ENCODE data around the gene RGL3. TPM values are rescaled to one million over a fixed set of nuclear protein-coding genes. Genes with fewer than 3 reads are reported as not detected.
A peak's percentile ranks its signal among the peaks of the same experiment; 100 is the strongest.
"Not testable (repeated sequence)": the region's sequence is repeated elsewhere in the genome, so short reads cannot be mapped to it uniquely, and the experiment has no call there.

RGL3 gene
- total RNA-seq, 1 donor from 2014 or later = 0.33 TPM

GRCh38 chr19:11457115-11457514, 38.0 kb upstream of the RGL3 start:
- no peak overlapping the region for H3K4me3 Mint-ChIP-seq
- TF ChIP-seq CTCF (IDR thresholded peaks at IDR 0.05) = no peak
- DNase-seq = no peak
- POLR2A ChIA-PET = no interaction called here
- H3K36me3 Mint-ChIP-seq (ENCODE audit: low read depth) = no peaks in the 10 kb centered on the region
- no peaks in the 10 kb centered on the region for H3K9me3 Mint-ChIP-seq
- H3K27ac Mint-ChIP-seq = no peak overlapping the region
- intact Hi-C loops (cut with micrococcal nuclease) = no loop called here
- H3K27me3 Mint-ChIP-seq = peaks cover 8% of the 10 kb centered on the region
- no peak for ATAC-seq (ENCODE audit: low read depth)
- CTCF ChIA-PET = interaction anchor here (1.3 kb wide), 1 partner anchor 76 kb away, joined by 3 read pairs; no protein-coding TSS in a partner anchor
- peaks cover 5% of the 10 kb centered on the region for H3K4me1 Mint-ChIP-seq

GRCh38 chr19:11456659-11457058, 37.5 kb upstream of the RGL3 start:
- H3K27ac Mint-ChIP-seq = no peak overlapping the region
- peaks cover 7% of the 10 kb centered on the region for H3K4me1 Mint-ChIP-seq
- TF ChIP-seq CTCF (IDR thresholded peaks at IDR 0.05) = no peak
- POLR2A ChIA-PET = interaction anchor here (0.6 kb wide), 1 partner anchor 1262 kb away, joined by 3 read pairs; no protein-coding TSS in a partner anchor
- H3K27me3 Mint-ChIP-seq = peaks cover 8% of the 10 kb centered on the region
- intact Hi-C loops (cut with micrococcal nuclease) = no loop called here
- CTCF ChIA-PET = interaction anchor here (1.3 kb wide), 1 partner anchor 75 kb away, joined by 3 read pairs; no protein-coding TSS in a partner anchor
- no peak overlapping the region for H3K4me3 Mint-ChIP-seq
- no peaks in the 10 kb centered on the region for H3K36me3 Mint-ChIP-seq (ENCODE audit: low read depth)
- H3K9me3 Mint-ChIP-seq = no peaks in the 10 kb centered on the region
- DNase-seq = no peak
- no peak for ATAC-seq (ENCODE audit: low read depth)

GRCh38 chr19:11455233-11455554, 36.1 kb upstream of the RGL3 start:
- CTCF ChIA-PET; ATAC-seq (ENCODE audit: low read depth); DNase-seq; H3K27me3 Mint-ChIP-seq; intact Hi-C loops (cut with micrococcal nuclease); H3K27ac Mint-ChIP-seq; H3K4me3 Mint-ChIP-seq; H3K9me3 Mint-ChIP-seq; H3K36me3 Mint-ChIP-seq (ENCODE audit: low read depth); H3K4me1 Mint-ChIP-seq: not testable (repeated sequence)
- POLR2A ChIA-PET = interaction anchor here (0.7 kb wide), 1 partner anchor 23 kb away, joined by 3 read pairs; no protein-coding TSS in a partner anchor

- intact Hi-C loops (cut with micrococcal nuclease) = loop anchor here (5.0 kb wide), 1 partner anchor 134 kb away; no protein-coding TSS in a partner anchor
- H3K27ac Mint-ChIP-seq = no peak overlapping the region
- peaks cover 3% of the 10 kb centered on the region for H3K27me3 Mint-ChIP-seq
- DNase-seq (no peak), ATAC-seq (ENCODE audit: low read depth) (peak; percentile 49)
- H3K9me3 Mint-ChIP-seq = no peaks in the 10 kb centered on the region
- CTCF ChIA-PET = no interaction called here
- TF ChIP-seq CTCF (IDR thresholded peaks at IDR 0.05) = no peak
- no peak overlapping the region for H3K4me3 Mint-ChIP-seq
- peaks cover 18% of the 10 kb centered on the region for H3K36me3 Mint-ChIP-seq (ENCODE audit: low read depth)
- peaks cover 7% of the 10 kb centered on the region for H3K4me1 Mint-ChIP-seq
- POLR2A ChIA-PET = no interaction called here
These were observed 34.6 kb upstream of the RGL3 start for GRCh38 chr19:11453468-11454341.

- ChIA-PET CTCF (interaction anchor here (0.7 to 1.4 kb wide), 3 partner anchors 30 to 78 kb away, joined by 3 to 8 read pairs (median 3); no protein-coding TSS in a partner anchor), POLR2A (interaction anchor here (0.6 to 0.7 kb wide), 3 partner anchors 69 to 418 kb away, joined by 3 to 5 read pairs (median 4); no protein-coding TSS in a partner anchor)
- Mint-ChIP-seq H3K27me3 (no peaks in the 10 kb centered on the region), H3K36me3 (ENCODE audit: low read depth) (peaks cover 25% of the 10 kb centered on the region), H3K4me3 (peak overlapping the region; percentile 42), H3K4me1 (peaks cover 7% of the 10 kb centered on the region), H3K27ac (no peak overlapping the region), H3K9me3 (no peaks in the 10 kb centered on the region)
- no peak for TF ChIP-seq CTCF (IDR thresholded peaks at IDR 0.05)
- DNase-seq = no peak
- no peak for ATAC-seq (ENCODE audit: low read depth)
- intact Hi-C loops (cut with micrococcal nuclease) = loop anchor here (5.0 kb wide), 1 partner anchor 135 kb away; no protein-coding TSS in a partner anchor
These were observed 33.7 kb upstream of the RGL3 start for GRCh38 chr19:11452620-11453310.

Data from activated B cell treated with CpG ODN at 0.5 μM for 24 hours (primary cell).